GM23338 (cell line): ENCODE data around the gene OGFOD2. TPM values are rescaled to one million over a fixed set of nuclear protein-coding genes. Genes with fewer than 3 reads are reported as not detected.

ENCODE experiments used
- ATAC-seq: fragments of 200-7000 bp; cut with Tn5 transposase; 3 replicates; pipeline ENCODE4 v1.9.1; 2020
- DNase-seq: peaks from one replicate; pipeline ENCODE4 v3.0.0-alpha.2; 2015; ENCODE audit warnings: low spot score
- H2AFZ ChIP-seq: fragments of 200-600 bp; sonication (generic); 2 replicates; pipeline ENCODE4 v1.8.0; 2016; ENCODE audit warnings: antibody characterized with exemption, mild to moderate bottlenecking, moderate library complexity
- H3F3A ChIP-seq: fragments of 200-600 bp; sonication (generic); replicated peaks from 2 replicates; pipeline ENCODE4 v1.8.0; 2017; ENCODE audit warnings: antibody characterized with exemption, mixed run types, low read depth
- H3K27ac ChIP-seq: fragments of 200-600 bp; sonication (generic); 2 replicates; pipeline ENCODE4 v1.6.1; 2016; ENCODE audit warnings: low read depth
- H3K27me3 ChIP-seq: fragments of 200-600 bp; sonication (generic); 2 replicates; pipeline ENCODE4 v1.8.0; 2016; ENCODE audit warnings: mild to moderate bottlenecking, mixed run types, moderate library complexity; ENCODE audit not compliant: insufficient read depth
- H3K36me3 ChIP-seq: fragments of 200-600 bp; sonication (generic); 2 replicates; pipeline ENCODE4 v1.8.0; 2016; ENCODE audit warnings: mild to moderate bottlenecking; ENCODE audit not compliant: insufficient read depth
- H3K4me1 ChIP-seq: fragments of 200-600 bp; sonication (generic); 2 replicates; pipeline ENCODE4 v1.8.0; 2016; ENCODE audit warnings: mild to moderate bottlenecking, moderate library complexity; ENCODE audit not compliant: insufficient read depth
- H3K4me2 ChIP-seq: fragments of 200-600 bp; sonication (generic); 2 replicates; pipeline ENCODE4 v1.7.1; 2017; ENCODE audit warnings: mixed run types
- H3K4me3 ChIP-seq: fragments of 200-600 bp; sonication (generic); 2 replicates; pipeline ENCODE4 v1.6.1; 2016; ENCODE audit warnings: mixed run types
- H3K79me2 ChIP-seq: fragments of 200-600 bp; sonication (generic); replicated peaks from 2 replicates; pipeline ENCODE4 v1.8.0; 2017; ENCODE audit warnings: mild to moderate bottlenecking; ENCODE audit not compliant: insufficient read depth
- H3K9me2 ChIP-seq: fragments of 200-600 bp; sonication (generic); 2 replicates; pipeline ENCODE4 v1.8.0; 2017; ENCODE audit not compliant: insufficient read depth
- H4K20me1 ChIP-seq: fragments of 200-600 bp; sonication (generic); replicated peaks from 2 replicates; pipeline ENCODE4 v1.8.0; 2017; ENCODE audit warnings: mild to moderate bottlenecking; ENCODE audit not compliant: insufficient read depth
- H3K27ac Mint-ChIP-seq: 2 replicates; pipeline ENCODE4 v1.8.0; 2020; ENCODE audit warnings: inconsistent platforms, mild to moderate bottlenecking, moderate library complexity, mixed read lengths
- H3K27me3 Mint-ChIP-seq: 3 replicates; pipeline ENCODE4 v1.8.0; 2022; ENCODE audit warnings: low read depth, mild to moderate bottlenecking, moderate library complexity, mixed read lengths, inconsistent platforms; ENCODE audit not compliant: insufficient read depth, poor library complexity
- H3K36me3 Mint-ChIP-seq: 3 replicates; pipeline ENCODE4 v1.8.0; 2021; ENCODE audit warnings: low read depth, mild to moderate bottlenecking, inconsistent platforms, moderate library complexity, mixed read lengths
- H3K4me1 Mint-ChIP-seq: 3 replicates; pipeline ENCODE4 v1.8.0; 2020; ENCODE audit warnings: mild to moderate bottlenecking, inconsistent platforms, mixed read lengths
- H3K4me3 Mint-ChIP-seq: 3 replicates; pipeline ENCODE4 v1.8.0; 2021; ENCODE audit warnings: moderate library complexity, mild to moderate bottlenecking, inconsistent platforms, mixed read lengths
- H3K9me3 Mint-ChIP-seq: 3 replicates; pipeline ENCODE4 v1.8.0; 2020; ENCODE audit warnings: moderate library complexity, mild to moderate bottlenecking, inconsistent platforms, mixed read lengths
- CREB1 ChIP-seq: fragments of 250-450 bp; sonication (Bioruptor Pico); IDR thresholded peaks from 2 replicates; pipeline ENCODE4 v1.5.0; 2020; ENCODE audit warnings: low read depth, mild to moderate bottlenecking, moderate library complexity
- CTCF ChIP-seq, 2 experiments: fragments of 200-600 bp in 1 of 2; sonication (generic) in 1 of 2; conservative IDR thresholded peaks; 2 replicates each; pipeline versions ENCODE4 v1.5.1 to v1.6.1; 2016 to 2017; ENCODE audit warnings: antibody characterized with exemption in 2 of 2, low read depth in 2 of 2, mild to moderate bottlenecking in 2 of 2, moderate library complexity in 1 of 2
- EZH2 ChIP-seq: fragments of 200-600 bp; sonication (generic); IDR thresholded peaks from one replicate; pipeline ENCODE4 v1.8.0; 2017; ENCODE audit warnings: antibody characterized with exemption, mild to moderate bottlenecking, low read depth; ENCODE audit not compliant: unreplicated experiment
- JUNB ChIP-seq: IDR thresholded peaks from one replicate; pipeline ENCODE4 v1.6.1; 2016; ENCODE audit warnings: antibody characterized with exemption; ENCODE audit not compliant: unreplicated experiment
- POLR2AphosphoS5 ChIP-seq: IDR thresholded peaks from 2 replicates; pipeline ENCODE4 v1.6.1; 2016; ENCODE audit warnings: antibody characterized with exemption, low read depth
- REST ChIP-seq: IDR thresholded peaks from one replicate; pipeline ENCODE4 v1.6.1; 2018; ENCODE audit warnings: antibody characterized with exemption; ENCODE audit not compliant: unreplicated experiment
- STAT1 ChIP-seq: IDR thresholded peaks from one replicate; pipeline ENCODE4 v1.6.1; 2016; ENCODE audit warnings: antibody characterized with exemption; ENCODE audit not compliant: unreplicated experiment
- ZNF114 ChIP-seq: fragments of 250-450 bp; sonication (Bioruptor Pico); IDR thresholded peaks from 2 replicates; pipeline ENCODE4 v1.5.0; 2020; ENCODE audit warnings: mild to moderate bottlenecking, moderate library complexity
- polyA plus RNA-seq: library from polyadenylated mRNA; unstranded; fragments of >200 nt; fragmentation: Nextera tagmentation; extraction: Ambion mirVana; gene quantifications from 2 replicates; pipeline ENCODE4 v1.2.1, GENCODE V29; 2016
- total RNA-seq: library from RNA; depleted of rRNA; stranded (reverse); fragments of >200 nt; shearing (Covaris generic); gene quantifications from 2 replicates; pipeline ENCODE4 v1.2.3, GENCODE V29; 2014

The OGFOD2 gene
- total and polyA plus RNA-seq, 2 experiments from 2014 or later: 13.1 to 16.1 TPM

GRCh38 chr12:123003257-123003656 is 28.2 kb downstream of the OGFOD2 start:
- no peak overlapping the region for H3K4me2 ChIP-seq

GRCh38 chr12:123004287-123004686 is 29.2 kb downstream of the OGFOD2 start:
- Mint-ChIP-seq H3K27me3 (peaks cover 8% of the 10 kb centered on the region), H3K9me3 (no peaks in the 10 kb centered on the region; the same call in 2 of the 3 replicates), H3K4me1 (no peaks in the 10 kb centered on the region; the same call in 2 of the 3 replicates), H3K4me3 (no peak overlapping the region), H3K36me3 (no peaks in the 10 kb centered on the region), H3K27ac (no peak overlapping the region)
- DNase-seq: no peak
- H3K27ac ChIP-seq: no peak overlapping the region
- no peaks in the 10 kb centered on the region for H4K20me1 ChIP-seq
- H3K79me2 ChIP-seq: no peaks in the 10 kb centered on the region
- no peaks in the 10 kb centered on the region for H3K4me1 ChIP-seq
- no peak overlapping the region for H2AFZ ChIP-seq
- no peaks in the 10 kb centered on the region for H3K27me3 ChIP-seq
- no peaks in the 10 kb centered on the region for H3F3A ChIP-seq
- H3K4me2 ChIP-seq: no peak overlapping the region
- no peaks in the 10 kb centered on the region for H3K9me2 ChIP-seq
- H3K36me3 ChIP-seq: no peaks in the 10 kb centered on the region
- no peak for ATAC-seq
- no peak overlapping the region for H3K4me3 ChIP-seq
- no peak for TF ChIP-seq STAT1
- no peak for TF ChIP-seq CTCF (conservative IDR thresholded peaks at IDR 0.05; ENCODE audit: low read depth in 2 of 2)
- no peak for TF ChIP-seq POLR2AphosphoS5
- TF ChIP-seq ZNF114 (CRISPR knock-in tag): no peak
- TF ChIP-seq EZH2: no peak
- no peak for TF ChIP-seq REST
- TF ChIP-seq JUNB: no peak

More at GRCh38 chr12:123003257-123003656, 28.2 kb downstream of the OGFOD2 start:
- Histone ChIP-seq H3K4me3 (no peak overlapping the region), H3K4me1 (no peaks in the 10 kb centered on the region), H3K27me3 (no peaks in the 10 kb centered on the region), H3K36me3 (no peaks in the 10 kb centered on the region), H3F3A (no peaks in the 10 kb centered on the region), H4K20me1 (no peaks in the 10 kb centered on the region), H2AFZ (no peak overlapping the region), H3K27ac (no peak overlapping the region), H3K79me2 (no peaks in the 10 kb centered on the region), H3K9me2 (no peaks in the 10 kb centered on the region)
- no peak for DNase-seq
- H3K36me3 Mint-ChIP-seq: no peaks in the 10 kb centered on the region
- peaks cover 13% of the 10 kb centered on the region for H3K27me3 Mint-ChIP-seq
- ATAC-seq: peak; percentile 23; the same call in 2 of the 3 replicates
- H3K4me3 Mint-ChIP-seq: no peak overlapping the region
- H3K27ac Mint-ChIP-seq: no peak overlapping the region
- H3K9me3 Mint-ChIP-seq: no peaks in the 10 kb centered on the region; the same call in 2 of the 3 replicates
- TF ChIP-seq CREB1 (CRISPR knock-in tag) (no peak), ZNF114 (CRISPR knock-in tag) (no peak), CTCF (conservative IDR thresholded peaks at IDR 0.05; ENCODE audit: low read depth in 2 of 2) (no peak), POLR2AphosphoS5 (no peak)
- H3K4me1 Mint-ChIP-seq: no peaks in the 10 kb centered on the region; the same call in 2 of the 3 replicates
